HG02571 (cell line): ENCODE measurements around the gene KCND3.

ENCODE experiments used
- ATAC-seq: cut with Tn5 transposase; IDR thresholded peaks from one replicate; pipeline ENCODE4 v1.9.1; 2021; ENCODE audit warnings: mild to moderate bottlenecking, moderate library complexity; ENCODE audit not compliant: unreplicated experiment

The KCND3 gene

DNA sequence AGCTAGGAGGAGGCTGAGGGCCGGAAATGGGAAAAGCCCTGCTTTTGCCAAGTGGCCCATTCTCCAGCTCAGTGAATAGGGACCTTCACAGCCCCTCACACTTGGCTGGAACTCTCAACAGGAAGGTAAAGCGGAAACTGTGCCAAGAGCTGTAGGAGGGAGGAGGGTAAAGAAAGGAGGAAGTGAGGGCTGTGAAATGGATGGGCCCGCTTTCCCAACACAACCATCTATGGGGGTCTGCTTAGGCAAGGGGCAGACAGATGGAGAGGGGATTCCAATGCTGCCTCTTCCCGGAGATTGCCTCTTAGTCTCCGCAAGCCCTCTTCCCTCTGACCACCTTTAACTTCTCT, 255.5 kb downstream of the KCND3 start:
- no peak for ATAC-seq

DNA sequence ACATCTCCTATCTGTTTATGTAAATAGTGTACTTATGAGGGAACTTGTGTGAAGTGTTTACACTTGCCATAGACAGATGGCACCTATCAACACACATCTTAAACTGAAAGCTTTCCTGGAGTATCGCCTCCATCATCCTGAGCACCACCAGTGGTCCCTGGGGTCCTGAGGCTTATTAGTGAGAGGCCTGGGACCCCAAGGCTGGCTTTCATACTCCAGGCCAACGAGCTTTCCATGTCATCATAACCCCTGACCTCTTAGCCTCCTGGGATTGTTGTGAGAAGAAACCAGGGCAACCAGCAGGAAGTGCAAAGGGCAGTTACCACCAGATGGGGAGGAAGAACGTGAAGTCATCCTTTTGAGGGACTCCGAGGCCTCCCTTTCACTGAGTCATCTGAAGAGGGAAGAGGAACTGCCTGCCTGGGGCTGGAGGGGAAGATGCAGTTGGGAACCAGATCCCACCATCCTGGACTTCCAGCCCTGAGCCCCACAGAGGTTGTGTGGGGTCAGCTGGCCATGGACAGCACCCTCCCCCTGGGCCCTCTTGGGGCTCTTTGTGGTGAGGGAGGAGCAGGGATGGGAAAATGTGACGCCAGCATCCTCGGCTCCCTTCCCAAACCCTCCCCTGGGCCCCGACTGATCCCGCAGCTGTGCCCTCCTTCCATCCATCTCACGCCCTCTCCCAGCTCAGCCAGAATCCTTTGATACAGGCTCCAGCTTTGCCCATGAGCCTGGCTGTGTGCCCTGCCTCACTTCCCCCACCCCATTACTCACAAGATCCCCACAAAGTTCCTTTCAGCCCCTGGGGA, 256.1 kb downstream of the KCND3 start:
- no peak for ATAC-seq

DNA sequence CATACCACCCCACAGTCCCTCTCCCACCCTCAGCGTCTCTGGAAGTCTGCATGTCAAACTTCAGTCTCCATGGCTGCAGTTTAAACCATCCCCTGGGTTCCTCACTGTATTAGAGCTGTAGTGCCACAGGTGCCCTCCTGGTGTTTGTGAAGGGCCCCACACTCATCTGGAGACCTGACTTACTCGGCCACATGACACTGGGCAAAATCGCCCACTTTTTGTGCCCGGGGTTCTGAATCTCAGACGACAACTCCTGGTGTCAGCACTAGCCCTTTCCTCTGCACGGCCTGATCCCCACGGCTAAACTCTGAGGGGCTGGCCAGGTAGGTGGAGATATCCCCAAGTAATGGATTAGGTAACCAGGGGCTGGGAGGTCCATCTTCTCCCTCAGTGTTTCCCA, 256.8 kb downstream of the KCND3 start:
- no peak for ATAC-seq

DNA sequence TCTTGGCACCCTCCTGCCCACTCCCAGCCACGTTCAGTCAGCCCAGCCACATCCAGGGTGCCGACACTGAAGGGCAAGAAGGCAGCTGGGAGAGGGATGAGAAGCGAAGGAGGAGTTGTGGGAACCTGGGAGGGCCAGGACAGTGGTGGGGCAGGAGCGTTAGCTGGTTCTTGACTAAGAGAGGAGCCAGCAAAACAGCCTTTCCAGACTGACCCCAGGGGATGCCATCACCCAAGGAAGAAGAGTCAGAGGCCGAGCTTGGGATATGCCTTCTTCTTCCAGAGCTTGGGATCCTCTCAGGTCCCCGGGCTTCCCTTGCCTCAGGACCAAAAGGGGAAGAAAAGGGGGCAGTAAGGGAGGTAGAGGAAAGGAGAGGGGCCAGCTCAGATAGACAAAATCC, 257.5 kb downstream of the KCND3 start:
- no peak for ATAC-seq

DNA sequence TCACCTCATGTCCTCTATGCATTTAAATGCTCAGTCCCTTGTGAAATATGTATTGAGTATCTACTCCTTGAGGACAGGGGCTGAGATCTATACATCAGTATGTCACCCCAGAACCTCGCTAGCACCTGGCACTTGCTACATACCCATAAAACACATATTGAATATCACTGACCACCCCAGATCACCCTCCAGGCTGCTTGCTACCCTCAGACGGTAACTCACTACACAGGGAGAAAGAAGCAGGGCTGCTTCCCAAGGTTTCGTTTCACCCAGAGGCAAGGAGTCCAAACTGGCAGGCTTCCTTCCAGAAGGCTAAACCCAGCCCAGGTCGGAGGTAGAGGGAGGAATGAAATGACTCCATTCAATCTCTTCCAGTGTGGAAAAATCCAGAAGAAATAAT, 258.8 kb downstream of the KCND3 start:
- no peak for ATAC-seq

DNA sequence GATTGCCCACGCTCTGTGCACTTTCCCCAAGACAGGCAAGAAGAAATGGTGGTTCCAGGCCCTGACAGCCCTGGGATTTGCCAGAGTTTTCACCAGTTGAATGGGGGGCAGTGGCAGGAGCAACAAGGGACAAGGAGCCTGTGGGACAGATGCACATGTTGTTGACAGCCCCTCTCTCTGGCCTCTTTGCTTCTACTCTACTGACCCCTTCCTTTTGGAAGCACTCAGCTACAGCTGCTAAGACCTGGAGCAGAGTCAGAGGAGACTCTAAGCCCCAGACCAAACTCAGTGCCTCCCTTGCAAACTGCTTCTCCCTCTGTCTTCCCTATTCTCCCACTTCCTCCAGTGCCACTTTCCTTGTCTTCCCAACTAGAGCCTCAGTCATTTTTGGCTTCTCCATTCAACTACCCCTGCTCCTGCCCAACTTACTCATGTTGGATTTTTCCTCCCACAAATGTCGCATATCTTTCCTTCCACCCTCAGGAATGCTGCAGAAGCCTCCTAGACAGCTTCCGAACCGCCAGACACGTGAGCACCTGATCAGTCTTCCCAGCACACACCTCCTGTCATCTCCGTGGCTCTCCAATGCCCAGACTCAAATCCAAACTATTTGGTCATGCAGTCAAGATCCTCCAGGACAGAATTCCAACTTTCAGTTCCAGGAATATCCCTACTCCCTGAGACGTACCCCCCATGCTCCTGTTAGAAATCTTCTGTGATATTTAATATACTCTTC, 259.4 kb downstream of the KCND3 start:
- ATAC-seq = no peak

DNA sequence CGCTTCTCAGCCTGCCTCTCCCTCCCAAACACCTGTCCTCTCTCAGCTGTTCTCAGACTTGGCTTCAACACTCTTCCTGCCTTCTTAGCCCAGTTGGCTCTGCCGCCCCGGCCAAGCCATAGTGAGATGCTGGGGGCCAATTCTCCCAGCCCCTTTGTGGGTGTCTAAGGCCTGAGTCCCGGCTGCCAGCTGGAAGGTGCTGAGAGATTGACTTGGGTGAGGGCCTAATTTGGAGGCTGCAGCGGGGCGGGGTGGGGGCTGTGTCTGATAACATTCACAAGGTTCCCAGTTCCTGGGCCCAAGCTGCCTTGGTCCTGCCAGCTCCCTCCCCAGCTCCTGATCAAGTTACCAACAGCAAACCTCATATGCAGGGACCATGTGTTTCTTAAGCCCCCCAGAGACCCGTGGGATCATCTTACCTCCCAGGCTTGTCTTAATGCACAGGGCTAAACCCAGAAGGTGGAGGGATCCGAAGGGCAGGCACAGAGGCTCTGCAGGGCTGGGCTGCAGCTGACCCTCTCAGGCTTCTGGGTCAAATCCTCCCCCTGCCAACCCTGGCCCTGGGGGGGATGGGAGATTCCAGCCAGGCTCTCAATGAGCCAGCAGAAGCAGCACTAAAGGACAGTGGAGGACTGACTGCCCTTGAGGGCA, 260.1 kb downstream of the KCND3 start:
- no peak for ATAC-seq

DNA sequence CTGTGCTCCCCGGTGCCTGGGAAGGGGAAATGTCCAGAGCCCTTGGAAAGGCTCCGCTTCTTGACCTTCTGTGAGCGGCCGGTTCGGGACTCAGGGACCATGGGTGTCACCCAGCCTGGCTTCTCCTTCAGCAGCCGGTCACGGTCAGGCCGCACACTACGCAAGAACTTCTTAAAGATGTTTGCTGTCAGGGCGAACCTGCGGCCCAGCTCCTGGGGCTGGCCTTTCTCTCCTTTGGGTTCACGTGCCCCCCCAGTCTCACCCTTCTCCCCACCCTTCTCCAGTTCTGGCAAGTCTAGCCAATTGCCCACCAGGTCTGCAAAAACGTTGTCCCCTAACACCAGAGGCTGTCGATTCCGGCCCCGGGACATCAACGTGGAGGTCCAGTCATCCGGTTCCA, 262.4 kb downstream of the KCND3 start:
- ATAC-seq = no peak

DNA sequence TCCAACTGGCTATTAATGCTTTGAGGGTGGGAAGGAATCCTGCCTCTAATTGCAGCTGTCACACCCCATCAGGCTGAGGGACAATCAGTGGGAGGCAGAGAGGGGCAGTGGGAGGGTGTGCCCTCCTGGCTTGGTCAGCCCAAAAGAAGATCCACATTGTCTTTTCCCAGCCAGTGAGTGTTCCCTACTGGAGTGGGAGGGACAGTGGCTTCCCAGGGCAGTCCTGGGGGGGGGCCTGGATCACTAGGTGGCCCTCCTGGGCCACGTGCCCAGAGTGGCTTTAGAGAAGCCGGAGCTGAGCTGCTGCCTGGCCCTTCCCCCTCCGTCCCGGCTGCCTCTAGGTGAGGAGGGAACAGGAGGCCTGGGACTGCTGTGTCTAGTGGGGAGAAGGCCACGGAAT, 264.3 kb downstream of the KCND3 start:
- ATAC-seq = no peak

DNA sequence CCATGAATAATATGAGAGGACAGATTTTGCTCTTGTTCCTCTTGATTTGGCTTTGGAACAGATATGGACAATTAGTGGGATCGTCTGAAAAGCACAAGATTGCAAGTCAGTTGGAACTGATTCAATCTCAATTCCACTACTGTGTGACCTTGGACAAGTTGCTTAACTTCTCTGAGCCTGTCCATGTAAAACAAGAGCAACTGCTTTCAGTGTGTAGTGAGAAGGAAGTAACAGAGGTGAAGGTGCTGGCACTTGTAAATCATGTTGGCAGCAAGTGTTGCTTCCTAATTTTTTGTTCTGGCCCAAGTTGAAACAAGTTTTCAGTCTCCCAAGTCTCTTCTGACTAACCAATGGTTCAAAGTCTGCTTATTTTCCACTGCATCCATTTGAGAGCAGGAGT, 265.6 kb downstream of the KCND3 start:
- ATAC-seq = no peak

DNA sequence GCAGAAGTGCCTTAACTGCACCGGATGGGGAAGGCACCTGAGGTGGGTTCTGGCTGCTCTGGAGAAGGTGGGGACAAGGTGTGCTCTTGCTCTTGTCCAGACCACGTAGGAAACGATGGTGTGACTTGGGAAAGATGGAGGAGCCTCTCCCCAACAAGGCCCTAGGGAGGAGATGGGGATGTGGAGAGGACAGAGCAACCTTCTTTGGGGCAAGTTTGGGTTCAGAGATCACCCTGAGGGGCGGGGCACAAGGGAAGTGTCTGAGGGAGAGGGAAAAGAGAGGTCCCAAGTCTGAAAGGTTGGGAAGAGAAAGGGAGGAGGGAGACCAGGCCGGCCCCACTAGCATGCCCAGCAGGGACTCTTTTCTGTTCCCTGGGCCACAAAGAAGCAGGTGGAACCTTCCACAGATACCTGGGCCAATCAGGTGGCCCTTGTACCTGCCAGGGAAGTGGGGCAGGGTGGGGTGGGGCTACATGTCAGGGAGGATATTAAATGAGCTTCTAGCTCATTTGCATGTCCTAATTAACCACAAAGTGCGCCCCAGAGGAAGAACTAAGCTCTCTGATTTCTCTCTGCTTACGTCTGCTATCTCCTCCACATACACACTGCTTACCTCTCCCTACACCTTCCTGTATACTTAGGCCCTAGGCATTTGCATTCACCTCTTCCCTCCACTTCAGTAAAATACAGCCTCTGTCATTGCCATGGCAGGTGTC, 266.2 kb downstream of the KCND3 start:
- no peak for ATAC-seq

DNA sequence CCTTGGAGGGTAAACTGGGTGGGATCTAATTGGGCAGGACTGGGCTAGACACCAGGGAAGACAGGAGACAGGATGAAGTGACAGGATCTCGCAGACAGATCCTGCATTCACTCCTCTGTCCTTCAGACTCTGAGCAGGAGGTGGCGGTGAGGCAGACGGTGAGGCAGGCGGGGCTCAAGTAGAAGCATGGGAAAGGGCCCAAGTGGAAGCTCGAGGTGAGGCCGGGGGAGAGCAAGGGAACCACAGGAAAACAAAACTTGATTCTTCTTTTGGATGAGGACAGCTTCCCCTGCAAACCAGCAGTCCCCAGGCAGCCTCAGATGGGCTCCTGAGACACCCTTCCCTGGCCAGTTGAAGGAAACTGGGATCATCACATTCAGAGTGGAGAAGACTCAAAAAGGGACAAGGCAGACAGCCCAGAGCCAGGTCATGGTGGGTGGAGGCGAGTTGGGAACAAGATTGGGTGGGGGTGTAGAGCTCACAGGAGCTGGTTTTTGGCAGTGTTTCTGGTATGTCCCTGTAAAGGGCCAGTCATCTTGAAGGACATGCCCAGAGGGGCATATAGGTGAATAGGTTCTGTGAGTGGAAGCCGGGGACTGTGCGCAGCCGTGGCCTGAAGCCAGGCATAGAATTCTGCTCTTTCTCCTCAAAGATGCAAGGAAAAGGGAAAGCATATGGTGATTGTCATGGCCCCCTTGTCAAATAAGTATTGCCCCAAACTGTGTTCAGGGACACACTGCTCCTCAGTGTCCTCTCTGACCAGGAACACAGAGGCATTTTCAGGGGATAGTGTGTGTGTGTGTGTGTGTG, 268.3 kb downstream of the KCND3 start:
- no peak for ATAC-seq
